NCI-H1694 (cell line): ENCODE results near the gene VAT1.
A peak's percentile ranks its signal among the peaks of the same experiment; 100 is the strongest.

Experiments used
- DNase-seq: peaks from one replicate; lab custom pipeline; 2025; lab: John Stamatoyannopoulos, UW

The VAT1 gene

GRCh38 chr17:43027091-43028032 is 5.2 kb upstream of the VAT1 start:
- no peak for DNase-seq

DNA sequence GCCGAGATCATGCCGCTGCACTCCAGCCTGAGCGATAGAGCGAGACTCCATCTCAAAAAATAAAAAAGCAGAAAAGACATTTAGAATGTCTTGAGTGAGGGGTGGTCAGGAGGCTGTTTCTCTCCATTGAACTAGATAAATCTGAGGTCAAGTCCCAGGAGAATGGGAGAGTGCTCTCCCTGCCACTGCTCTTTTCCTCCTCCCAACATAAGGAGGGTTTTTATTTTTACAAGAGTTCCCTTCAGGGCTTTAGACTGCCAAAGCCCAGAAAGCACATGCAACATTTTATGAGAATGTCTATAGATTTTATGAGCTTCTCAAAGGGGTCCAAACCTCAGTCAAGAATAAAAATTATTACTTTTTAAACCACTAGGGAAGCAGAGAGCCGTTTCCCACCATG is 4.4 kb upstream of the VAT1 start:
- no peak for DNase-seq

DNA sequence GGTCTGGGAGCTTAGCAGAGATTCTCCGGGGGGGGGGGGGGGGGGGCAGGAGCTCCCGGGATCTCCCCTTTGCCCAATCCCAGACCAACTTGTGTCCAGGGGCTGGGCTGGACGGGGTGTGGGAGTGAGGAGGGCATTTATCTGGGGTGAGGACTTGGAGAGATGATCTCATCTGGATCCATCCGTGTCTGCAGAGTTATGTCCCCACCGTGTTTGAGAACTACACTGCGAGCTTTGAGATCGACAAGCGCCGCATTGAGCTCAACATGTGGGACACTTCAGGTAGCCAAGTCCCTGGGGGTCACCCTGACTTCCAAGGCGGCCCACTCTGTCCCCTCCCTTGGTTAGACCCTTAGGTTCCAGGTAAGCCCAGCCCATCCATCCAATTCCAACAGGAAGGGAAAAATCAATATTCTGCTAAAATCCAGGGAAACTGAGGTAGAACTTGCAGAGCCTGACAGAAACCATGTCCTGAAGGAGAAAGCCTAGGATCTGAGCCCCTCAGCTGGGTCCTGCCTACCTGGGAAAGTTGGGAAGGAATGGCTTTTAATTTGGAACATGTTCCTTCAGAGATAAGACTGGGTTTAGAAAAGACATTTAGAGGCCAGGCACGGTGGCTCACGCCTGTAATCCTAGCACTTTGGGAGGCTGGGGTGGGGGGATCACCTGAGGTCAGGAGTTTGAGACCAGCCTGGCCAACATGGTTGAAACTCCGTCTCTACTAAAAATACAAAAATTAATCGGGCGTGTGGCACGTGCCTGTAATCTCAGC is 3.8 kb upstream of the VAT1 start:
- no peak for DNase-seq

DNA sequence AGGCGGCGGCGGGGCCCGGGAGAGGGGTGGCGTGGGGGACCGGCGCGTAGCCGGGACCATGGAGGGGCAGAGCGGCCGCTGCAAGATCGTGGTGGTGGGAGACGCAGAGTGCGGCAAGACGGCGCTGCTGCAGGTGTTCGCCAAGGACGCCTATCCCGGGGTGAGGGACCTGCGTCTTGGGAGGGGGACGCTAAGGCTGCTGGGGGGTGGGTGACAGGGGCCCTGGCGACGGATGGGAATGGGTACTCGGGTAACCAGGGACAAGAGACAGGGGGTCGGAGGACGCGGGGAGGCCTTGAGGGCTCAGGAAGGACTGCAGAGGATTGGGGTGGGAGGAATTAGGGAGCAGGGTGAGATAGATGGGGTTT is 3.1 kb upstream of the VAT1 start:
- DNase-seq = no peak

DNA sequence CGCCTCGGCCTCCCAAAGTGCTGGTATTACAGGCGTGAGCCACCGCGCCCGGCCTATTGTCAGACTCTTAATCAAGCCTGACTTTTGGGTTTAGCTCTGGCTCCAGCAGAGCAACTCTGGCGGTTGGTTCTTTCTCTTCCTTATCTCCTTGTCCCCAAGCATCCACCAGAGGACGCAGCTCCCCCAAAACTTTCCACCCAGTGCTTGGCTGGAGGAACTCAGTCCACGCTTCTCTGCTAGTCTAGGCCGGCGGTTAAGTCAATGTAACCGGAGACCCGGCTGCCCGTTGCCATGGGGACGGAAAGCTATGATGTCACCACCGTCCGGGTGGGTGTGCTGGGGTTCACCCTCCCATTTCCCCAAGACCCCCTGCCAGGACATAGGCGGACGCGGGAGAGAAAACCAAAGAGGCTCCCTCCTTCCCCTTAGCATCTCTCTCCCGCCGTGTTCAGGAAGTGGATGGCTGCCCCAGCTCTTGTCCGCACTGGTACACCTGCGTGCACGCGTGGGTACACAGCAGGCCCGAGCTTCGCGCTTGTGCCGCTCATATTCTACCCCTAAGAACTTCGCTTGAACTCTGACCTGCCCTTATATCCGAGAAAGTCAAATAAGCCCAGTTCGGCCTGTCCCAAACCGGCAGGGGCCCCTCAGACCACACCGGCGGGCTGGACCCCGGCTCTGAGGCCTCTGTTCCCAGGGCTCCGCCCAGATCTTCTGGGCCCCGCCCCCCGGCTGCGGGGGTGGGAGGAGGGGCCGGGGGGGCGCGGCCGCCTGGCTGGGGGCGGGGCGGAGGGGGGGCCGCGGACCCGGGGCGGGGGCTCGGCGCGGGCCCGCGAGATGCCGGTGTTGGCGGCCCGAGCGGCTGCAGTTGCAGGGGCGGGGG is 2.5 kb upstream of the VAT1 start, which contains the start of gene RND2:
Gene RND2 (plus strand): TSS at position 825 of the 883 bp plus-strand sequence. CDS start 117 bp downstream, outside the sequence.
- peak; percentile 94 for DNase-seq

DNA sequence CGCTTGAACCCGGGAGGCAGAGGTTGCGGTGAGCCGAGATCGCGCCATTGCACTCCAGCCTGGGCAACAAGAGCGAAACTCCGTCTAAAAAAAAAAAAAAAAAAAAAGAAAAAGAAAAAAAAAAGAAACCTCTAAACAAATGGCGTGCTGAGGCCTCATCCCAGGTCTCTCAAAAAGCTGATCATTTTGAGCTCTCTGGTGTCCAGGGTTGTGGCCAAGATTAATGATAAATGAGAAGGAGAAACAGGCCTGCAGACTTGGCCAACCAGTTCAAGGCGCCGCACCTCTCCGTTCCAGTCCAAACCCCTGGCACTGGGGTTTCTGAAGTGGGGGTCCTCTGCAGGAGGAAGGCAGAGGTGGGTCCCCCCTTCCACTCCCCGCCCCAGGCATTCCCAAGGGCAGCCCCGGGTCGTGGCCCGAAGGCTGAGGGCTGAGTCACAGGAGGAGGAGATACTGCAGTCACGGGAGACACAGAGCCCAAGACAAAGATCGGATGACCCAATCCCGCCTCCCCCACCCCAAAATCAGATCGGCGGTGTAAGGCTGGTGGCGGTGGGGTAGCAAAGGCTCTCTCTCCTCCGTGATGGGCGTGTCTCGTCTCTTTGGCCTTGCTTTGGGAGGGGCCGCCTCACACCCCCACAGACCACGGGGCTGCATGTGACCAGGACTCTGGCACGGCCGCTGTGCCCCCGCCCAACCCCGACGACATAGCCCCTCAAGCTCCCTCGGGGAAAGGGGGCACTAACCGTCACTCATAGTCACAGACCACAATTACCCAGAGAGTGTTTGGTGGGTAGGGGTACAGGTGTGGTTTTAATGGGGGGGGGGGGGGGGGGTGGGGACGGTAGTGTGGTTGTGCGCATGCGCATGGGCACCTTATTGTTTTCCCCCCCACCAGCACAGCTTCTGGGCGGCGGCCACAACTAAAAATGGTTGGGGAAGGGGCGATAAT is 1.1 kb downstream of the VAT1 start:
- no peak for DNase-seq

GRCh38 chr17:43020030-43020621 is 2.1 kb downstream of the VAT1 start:
- no peak for DNase-seq

DNA sequence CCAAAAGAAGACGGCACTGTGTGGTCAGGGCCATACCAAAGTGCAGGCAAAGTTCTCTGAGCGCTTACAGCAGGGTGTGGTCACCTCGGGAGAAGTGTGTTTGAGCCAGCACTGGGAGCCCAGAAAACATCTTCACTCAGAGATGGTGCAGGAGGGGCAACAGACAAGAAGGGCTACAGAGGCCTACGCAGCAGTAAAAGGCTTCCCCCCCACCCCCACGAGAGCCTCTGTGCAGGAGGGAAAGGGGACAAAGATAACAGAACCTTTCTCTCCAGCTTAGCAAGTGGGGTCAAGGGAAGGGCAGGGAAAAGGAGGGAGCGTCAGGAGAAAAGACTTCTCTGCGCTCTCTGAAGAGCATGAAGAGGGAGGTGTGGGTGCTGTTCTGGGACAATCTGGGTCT is 2.8 kb downstream of the VAT1 start:
- DNase-seq = no peak

DNA sequence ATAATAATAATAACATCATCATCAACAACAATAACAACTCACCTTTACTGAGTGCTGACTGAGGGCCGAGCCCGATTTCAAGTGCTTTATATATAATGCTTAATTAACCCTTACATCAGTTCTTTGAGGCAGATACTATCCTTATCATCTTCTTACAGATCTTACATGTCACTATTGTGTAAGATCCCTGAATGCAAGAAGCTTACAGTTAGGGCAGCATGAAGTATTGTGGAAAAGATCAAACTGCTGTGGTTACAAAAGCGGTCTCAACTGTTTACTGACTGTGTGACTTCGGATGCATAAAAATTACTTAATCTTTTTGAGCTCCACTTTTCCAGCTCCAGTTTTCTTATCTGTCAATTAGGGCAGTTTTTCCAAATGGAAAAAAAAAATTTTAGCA is 3.3 kb downstream of the VAT1 start:
- no peak for DNase-seq

GRCh38 chr17:43018008-43018853 is 4.0 kb downstream of the VAT1 start:
- no peak for DNase-seq

DNA sequence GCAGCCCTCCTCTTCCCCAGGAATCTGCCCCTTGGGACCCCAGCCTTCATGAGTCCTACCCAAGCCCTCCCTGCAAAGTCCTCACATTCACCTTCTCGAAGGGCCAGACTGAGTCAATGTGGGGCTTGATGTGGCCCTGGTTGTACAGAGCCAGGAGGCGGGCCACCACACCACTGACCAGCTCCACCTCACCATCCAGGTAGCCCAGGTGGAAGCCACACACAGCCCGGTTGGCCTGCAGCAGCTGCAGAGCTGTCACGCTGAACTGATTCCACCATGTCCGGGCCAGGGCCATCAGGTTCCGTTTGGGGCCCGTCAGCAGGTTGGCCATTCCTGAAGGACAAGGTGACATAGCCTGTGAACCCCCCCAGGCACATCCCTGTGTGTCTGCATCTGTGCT is 6.0 kb downstream of the VAT1 start:
- no peak for DNase-seq

- DNase-seq = no peak
Observed at GRCh38 chr17:43015579-43015978, 6.6 kb downstream of the VAT1 start.

- no peak for DNase-seq
Observed at GRCh38 chr17:43014649-43015542, 7.3 kb downstream of the VAT1 start.

DNA sequence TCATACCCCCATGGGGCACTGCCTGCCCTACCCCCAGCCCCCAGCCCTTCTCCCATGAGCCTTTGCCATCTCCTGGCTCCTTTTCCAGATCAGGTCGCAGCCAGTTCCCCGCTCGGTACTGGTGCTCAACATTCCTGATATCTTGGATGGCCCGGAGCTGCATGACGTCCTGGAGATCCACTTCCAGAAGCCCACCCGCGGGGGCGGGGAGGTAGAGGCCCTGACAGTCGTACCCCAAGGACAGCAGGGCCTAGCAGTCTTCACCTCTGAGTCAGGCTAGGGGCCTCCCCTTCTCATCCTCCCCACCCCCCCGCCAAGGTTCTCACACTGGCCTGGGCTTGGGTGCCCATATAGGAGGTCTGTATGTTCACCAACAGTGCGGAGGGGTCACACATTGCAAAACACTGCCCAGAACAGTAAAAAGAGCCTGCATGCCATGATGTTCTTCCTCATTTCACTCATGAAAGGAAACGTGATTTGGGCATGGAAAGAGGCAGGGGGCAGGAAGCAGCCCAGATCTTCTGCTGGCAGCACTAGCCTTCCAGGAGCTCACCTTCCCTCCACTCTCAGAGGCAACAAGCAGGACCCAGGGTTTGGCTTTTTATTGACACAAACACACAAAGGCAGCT is 8.1 kb downstream of the VAT1 start:
- no peak for DNase-seq

DNA sequence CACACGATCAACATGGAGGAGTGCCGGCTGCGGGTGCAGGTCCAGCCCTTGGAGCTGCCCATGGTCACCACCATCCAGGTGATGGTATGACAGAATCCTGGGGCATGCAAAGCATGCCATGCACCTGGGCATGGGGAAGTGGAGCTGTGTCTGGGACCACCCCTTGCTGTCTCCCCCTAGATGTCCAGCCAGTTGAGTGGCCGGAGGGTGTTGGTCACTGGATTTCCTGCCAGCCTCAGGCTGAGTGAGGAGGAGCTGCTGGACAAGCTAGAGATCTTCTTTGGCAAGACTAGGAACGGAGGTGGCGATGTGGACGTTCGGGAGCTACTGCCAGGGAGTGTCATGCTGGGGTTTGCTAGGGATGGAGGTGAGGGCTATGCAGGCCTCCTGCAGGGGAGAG is 8.9 kb downstream of the VAT1 start:
- DNase-seq = no peak

DNA sequence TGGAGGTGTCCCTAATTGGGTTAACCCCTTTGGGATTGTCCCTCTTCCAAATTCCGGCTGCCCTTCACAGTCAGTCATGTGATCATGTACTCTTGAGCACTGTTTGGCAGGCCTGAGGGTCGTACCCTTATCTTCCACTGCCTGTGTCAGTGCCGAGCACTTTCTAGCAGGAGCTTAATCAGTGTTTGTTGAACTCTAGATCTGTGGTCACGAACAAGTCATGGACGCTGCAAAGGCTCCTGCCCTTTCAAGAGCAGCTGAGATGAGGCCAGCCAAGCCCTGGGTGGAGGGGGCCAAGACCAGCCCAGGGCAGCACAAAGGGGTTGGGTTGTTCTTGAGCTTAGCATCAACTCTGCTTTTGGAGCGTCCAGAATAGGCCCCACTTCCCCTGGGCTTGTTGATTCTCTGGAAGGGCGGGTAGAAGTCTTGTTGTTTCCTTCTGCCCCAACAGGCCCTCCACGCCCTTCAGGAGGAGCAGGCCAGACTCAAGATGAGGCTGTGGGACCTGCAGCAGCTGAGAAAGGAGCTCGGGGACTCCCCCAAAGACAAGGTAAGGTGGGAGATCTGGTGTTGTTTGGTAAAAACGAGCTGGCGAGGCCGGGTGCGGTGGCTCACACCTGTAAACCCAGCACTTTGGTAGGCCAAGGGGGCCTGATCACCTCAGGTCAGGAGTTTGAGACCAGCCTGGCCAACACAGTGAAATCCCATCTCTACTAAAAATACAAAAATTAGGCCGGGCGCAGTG is 10.3 kb downstream of the VAT1 start:
- no peak for DNase-seq

DNA sequence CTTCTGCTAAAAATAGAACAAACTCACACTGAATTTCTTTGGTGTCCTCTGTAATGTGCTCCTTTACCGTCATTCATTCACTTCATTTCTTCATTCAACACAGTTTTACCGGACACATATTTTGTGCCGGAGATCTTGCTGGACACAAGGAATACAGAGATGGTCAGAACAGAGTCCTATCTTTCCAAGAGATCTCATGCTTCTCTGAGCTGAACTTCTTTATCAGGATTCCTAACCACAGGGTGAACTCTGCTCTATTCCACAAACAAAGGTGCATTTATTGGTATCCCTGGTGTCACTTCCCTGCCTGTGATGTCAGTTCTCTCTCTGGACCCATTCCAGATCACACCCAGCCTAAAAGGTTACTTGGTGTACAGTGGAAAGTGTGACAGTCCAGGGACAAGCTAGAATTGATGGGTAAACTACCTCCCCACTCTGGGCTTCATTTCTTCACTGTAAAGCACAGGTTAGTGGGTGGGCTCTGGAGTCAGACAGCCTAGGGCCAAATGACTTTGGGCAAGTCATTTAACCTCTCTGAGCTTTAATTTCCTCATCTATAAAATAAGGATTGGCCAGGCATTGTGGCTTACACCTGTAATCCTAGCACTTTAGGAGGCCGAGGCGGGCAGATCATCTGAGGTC is 11.4 kb downstream of the VAT1 start:
- no peak for DNase-seq
